ENCODE measurements around the gene ADISSP. TPM values are rescaled to one million over a fixed set of nuclear protein-coding genes. Genes with fewer than 3 reads are reported as not detected.
A peak's percentile ranks its signal among the peaks of the same experiment; 100 is the strongest.

ADISSP gene
- total RNA-seq, 4 donors from 2014 or later: 5.9 to 16.4 (median 9.6) TPM

- in situ Hi-C loops (cut with MboI; ENCODE audit: low sequenced_read_pairs in 4 of 4) (no loop called here), intact Hi-C loops (cut with DNase I; ENCODE audit: low total_unique reads) (no loop called here)
- DNase-seq (no peak), ATAC-seq (no peak)
- no peak overlapping the region for H3K4me3 ChIP-seq
- peaks cover 19 to 29% of the 10 kb centered on the region in 2 donors for H3K4me1 ChIP-seq
- TF ChIP-seq CTCF (IDR thresholded peaks at IDR 0.05 in 4 of 5, conservative IDR thresholded peaks at IDR 0.05 in 1 of 5): no peak
- no peak for TF ChIP-seq POLR2A (IDR thresholded peaks at IDR 0.05)
- no peaks in the 10 kb centered on the region for H3K36me3 ChIP-seq
- H3K27me3 ChIP-seq: no peaks in the 10 kb centered on the region
- H3K9me3 ChIP-seq: no peaks in the 10 kb centered on the region
- peak overlapping the region in 2 of 4 donors; percentile 81 to 85 for H3K27ac ChIP-seq
Measured at GRCh38 chr20:3804781-3805180, 37.2 kb upstream of the ADISSP start.

GRCh38 chr20:3804254-3804751 is 36.8 kb upstream of the ADISSP start:
- in situ Hi-C loops (cut with MboI; ENCODE audit: low sequenced_read_pairs in 4 of 4) (no loop called here), intact Hi-C loops (cut with DNase I; ENCODE audit: low total_unique reads) (no loop called here)
- Histone ChIP-seq H3K4me3 (no peak overlapping the region), H3K27ac (no peak overlapping the region), H3K4me1 (peaks cover 19 to 29% of the 10 kb centered on the region in 2 donors), H3K36me3 (no peaks in the 10 kb centered on the region), H3K9me3 (no peaks in the 10 kb centered on the region), H3K27me3 (no peaks in the 10 kb centered on the region)
- TF ChIP-seq CTCF (IDR thresholded peaks at IDR 0.05 in 4 of 5, conservative IDR thresholded peaks at IDR 0.05 in 1 of 5): no peak
- TF ChIP-seq POLR2A (IDR thresholded peaks at IDR 0.05): no peak
- DNase-seq: no peak
- ATAC-seq: no peak

- no peak overlapping the region for H3K27ac ChIP-seq
- intact Hi-C loops (cut with DNase I; ENCODE audit: low total_unique reads): no loop called here
- no peaks in the 10 kb centered on the region for H3K27me3 ChIP-seq
- no peak for TF ChIP-seq CTCF (IDR thresholded peaks at IDR 0.05 in 4 of 5, conservative IDR thresholded peaks at IDR 0.05 in 1 of 5)
- TF ChIP-seq POLR2A (IDR thresholded peaks at IDR 0.05): no peak
- ATAC-seq (no peak), DNase-seq (no peak)
- no peaks in the 10 kb centered on the region for H3K36me3 ChIP-seq
- no peak overlapping the region for H3K4me3 ChIP-seq
- in situ Hi-C loops (cut with MboI; ENCODE audit: low sequenced_read_pairs in 4 of 4): no loop called here
- H3K4me1 ChIP-seq: peaks cover 19 to 29% of the 10 kb centered on the region in 2 donors
- H3K9me3 ChIP-seq: no peaks in the 10 kb centered on the region
Measured at GRCh38 chr20:3803854-3804253, 36.3 kb upstream of the ADISSP start.

GRCh38 chr20:3803289-3803688 is 35.7 kb upstream of the ADISSP start:
- in situ Hi-C loops (cut with MboI; ENCODE audit: low sequenced_read_pairs in 4 of 4) (no loop called here), intact Hi-C loops (cut with DNase I; ENCODE audit: low total_unique reads) (no loop called here)
- TF ChIP-seq POLR2A (IDR thresholded peaks at IDR 0.05): no peak
- TF ChIP-seq CTCF (IDR thresholded peaks at IDR 0.05 in 4 of 5, conservative IDR thresholded peaks at IDR 0.05 in 1 of 5): no peak
- Histone ChIP-seq H3K9me3 (no peaks in the 10 kb centered on the region), H3K4me1 (peaks cover 18 to 28% of the 10 kb centered on the region in 2 donors), H3K27me3 (no peaks in the 10 kb centered on the region), H3K27ac (no peak overlapping the region), H3K4me3 (no peak overlapping the region), H3K36me3 (no peaks in the 10 kb centered on the region)
- DNase-seq: no peak
- no peak for ATAC-seq
